GM06990 (cell line): ENCODE data around the gene ANKS1B.

Source experiments
- DNase-seq: peaks from one replicate; pipeline ENCODE4 v3.0.0-alpha.2; 2011; ENCODE audit not compliant: insufficient read length; ENCODE audit errors: extremely low read depth
- H3K27me3 ChIP-seq: replicated peaks from 2 replicates; pipeline ENCODE4 v1.6.0; 2011; ENCODE audit warnings: low read length; ENCODE audit not compliant: control insufficient read depth, insufficient read depth
- H3K36me3 ChIP-seq: 2 replicates; pipeline ENCODE4 v1.5.1; 2011; ENCODE audit warnings: low read length; ENCODE audit not compliant: control insufficient read depth, insufficient read depth
- H3K4me3 ChIP-seq: replicated peaks from 2 replicates; pipeline ENCODE4 v1.5.1; 2011; ENCODE audit warnings: low read depth, mild to moderate bottlenecking, control low read depth, low read length
- CTCF ChIP-seq: IDR thresholded peaks from 2 replicates; pipeline ENCODE4 v1.5.1; 2011; ENCODE audit warnings: low read length, control low read depth, mild to moderate bottlenecking, inconsistent platforms; ENCODE audit not compliant: insufficient read depth, poor library complexity, severe bottlenecking

ANKS1B gene

GRCh38 chr12:99486277-99486676 lies 498.5 kb downstream of the ANKS1B start:
- H3K27me3 ChIP-seq = no peaks in the 10 kb centered on the region
- TF ChIP-seq CTCF = no peak
- H3K36me3 ChIP-seq = no peaks in the 10 kb centered on the region
- H3K4me3 ChIP-seq = no peak overlapping the region
- no peak for DNase-seq

GRCh38 chr12:99479149-99479548 lies 505.6 kb downstream of the ANKS1B start:
- TF ChIP-seq CTCF = no peak
- DNase-seq = no peak
- Histone ChIP-seq H3K36me3 (no peaks in the 10 kb centered on the region), H3K4me3 (no peak overlapping the region), H3K27me3 (no peaks in the 10 kb centered on the region)

DNA sequence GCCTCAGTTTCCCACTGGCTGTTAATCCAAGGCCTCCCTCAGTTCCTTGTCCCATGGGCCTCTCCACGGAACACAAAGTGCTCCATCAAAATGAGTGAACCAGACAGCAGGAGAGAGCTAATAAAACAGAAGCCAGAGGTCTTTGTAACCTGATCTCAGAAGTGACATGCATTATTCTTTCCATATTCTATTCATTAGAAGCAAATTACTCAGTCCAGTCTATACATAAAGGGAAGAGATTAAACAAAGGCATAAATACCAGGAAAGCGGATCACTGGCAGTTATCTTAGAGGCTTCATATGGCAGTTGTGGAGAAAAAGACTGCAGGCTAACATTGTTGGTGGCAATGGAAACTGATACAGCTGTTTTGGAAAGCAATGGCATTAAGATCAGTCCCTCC lies 507.8 kb downstream of the ANKS1B start:
- TF ChIP-seq CTCF = no peak
- no peak for DNase-seq
- H3K27me3 ChIP-seq = no peaks in the 10 kb centered on the region
- no peak overlapping the region for H3K4me3 ChIP-seq
- no peaks in the 10 kb centered on the region for H3K36me3 ChIP-seq

GRCh38 chr12:99455350-99456035 lies 529.2 kb downstream of the ANKS1B start:
- TF ChIP-seq CTCF = no peak
- DNase-seq = no peak
- H3K27me3 ChIP-seq = no peaks in the 10 kb centered on the region
- no peak overlapping the region for H3K4me3 ChIP-seq
- no peaks in the 10 kb centered on the region for H3K36me3 ChIP-seq

DNA sequence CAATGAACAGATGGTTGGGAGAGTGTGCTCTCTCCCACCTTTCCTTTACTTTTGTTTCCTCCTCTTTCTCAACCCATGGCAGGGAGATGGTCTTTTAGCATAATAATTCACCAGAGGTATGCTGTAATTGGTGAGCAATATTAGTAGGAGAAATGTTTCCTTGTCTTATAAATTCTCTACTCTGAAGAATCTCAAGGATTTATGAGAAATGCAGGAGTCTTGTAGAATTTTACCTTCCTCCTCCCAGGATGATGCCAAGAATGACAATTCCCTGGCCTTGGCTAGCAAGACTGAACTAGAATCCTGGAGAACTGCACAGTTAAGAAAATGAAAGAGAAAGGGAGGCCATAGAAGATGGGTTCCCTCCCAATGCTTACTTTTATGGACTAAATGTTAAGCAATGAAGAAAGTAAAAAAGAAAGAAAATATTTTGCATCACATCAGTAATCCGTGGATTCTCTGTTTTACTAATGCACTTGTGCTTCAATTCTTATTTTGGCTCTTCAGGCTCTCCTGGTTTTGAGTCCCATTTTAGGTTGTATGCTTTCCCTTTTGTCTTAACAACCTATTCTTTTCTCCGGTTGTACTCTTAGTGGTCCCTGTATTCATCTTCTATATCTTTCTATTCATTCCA lies 530.1 kb downstream of the ANKS1B start:
- H3K4me3 ChIP-seq = no peak overlapping the region
- no peaks in the 10 kb centered on the region for H3K36me3 ChIP-seq
- no peaks in the 10 kb centered on the region for H3K27me3 ChIP-seq
- no peak for DNase-seq
- TF ChIP-seq CTCF = no peak
